GM12878 (cell line): Measurements from ENCODE around the gene NME7. TPM values are rescaled to one million over a fixed set of nuclear protein-coding genes. Genes with fewer than 3 reads are reported as not detected.

Experiments used
- ATAC-seq: fragments of 200-7000 bp; cut with Tn5 transposase; 3 replicates; pipeline ENCODE4 v1.9.1; 2020; ENCODE audit warnings: mild to moderate bottlenecking, moderate library complexity
- BruUV-seq: library from RNA; stranded (reverse); fragments of 400-500 nt; replicated peaks from 2 replicates; lab custom pipeline; 2021; lab: Mats Ljungman, UMichigan
- CTCF ChIA-PET: fragments of 300-600 bp; sonication (Branson Sonifier 250); formaldehyde crosslinking; extraction: SDS; loops from one replicate; lab custom pipeline; 2021; ENCODE audit warnings: inconsistent platforms; lab: Yijun Ruan, JAX
- POLR2A ChIA-PET: fragments of 350-600 bp; formaldehyde crosslinking; extraction: SDS; loops from one replicate; lab custom pipeline; 2021; ENCODE audit warnings: inconsistent platforms; lab: Charles Lee
- RAD21 ChIA-PET: fragments of 300-600 bp; sonication (Branson Sonifier 250); formaldehyde crosslinking; loops from one replicate; lab custom pipeline; 2023; ENCODE audit warnings: antibody characterized with exemption; ENCODE audit not compliant: unreplicated experiment; lab: Charles Lee
- SMC1A ChIA-PET: fragments of 300-600 bp; sonication (Branson Sonifier 250); formaldehyde crosslinking; loops from one replicate; lab custom pipeline; 2023; ENCODE audit not compliant: unreplicated experiment, uncharacterized antibody; lab: Charles Lee
- DNase-seq: peaks from one replicate; pipeline ENCODE4 v3.0.0-alpha.2; 2011; ENCODE audit warnings: low read depth, low spot score
- FAIRE-seq: peaks from 3 replicates; lab custom pipeline; 2011; peaks lifted over from hg19 to GRCh38; lab: Jason Lieb, UNC
- H2AFZ ChIP-seq: 2 replicates; pipeline ENCODE4 v1.6.0; 2011; ENCODE audit warnings: low read depth, low read length, control low read depth; ENCODE audit not compliant: control insufficient read depth
- H3K27ac ChIP-seq: 2 replicates; pipeline ENCODE4 v1.5.1; 2011; ENCODE audit warnings: control low read depth; ENCODE audit not compliant: control insufficient read depth, insufficient read depth
- H3K27me3 ChIP-seq, 2 experiments: replicated peaks in 1 of 2; 2 replicates each; pipeline versions ENCODE4 v1.6.0 to v1.6.1; 2011; ENCODE audit warnings: low read length in 1 of 2; ENCODE audit not compliant: control insufficient read depth in 2 of 2, insufficient read depth in 2 of 2
- H3K36me3 ChIP-seq, 2 experiments: 2 replicates each; pipeline ENCODE4 v1.5.1; 2011; ENCODE audit warnings: low read length in 1 of 2; ENCODE audit not compliant: control insufficient read depth in 2 of 2, insufficient read depth in 2 of 2
- H3K4me1 ChIP-seq: 2 replicates; pipeline ENCODE4 v1.6.1; 2011; ENCODE audit warnings: mild to moderate bottlenecking, low read length, moderate library complexity, mixed read lengths; ENCODE audit not compliant: control insufficient read depth, insufficient read depth
- H3K4me2 ChIP-seq: 2 replicates; pipeline ENCODE4 v1.6.0; 2011; ENCODE audit warnings: control low read depth; ENCODE audit not compliant: control insufficient read depth, insufficient read depth
- H3K4me3 ChIP-seq: fragments of 200-600 bp; sonication (generic); 2 replicates; pipeline ENCODE4 v1.5.1; 2016
- H3K79me2 ChIP-seq: 2 replicates; pipeline ENCODE4 v1.6.0; 2011; ENCODE audit warnings: low read length; ENCODE audit not compliant: control insufficient read depth, insufficient read depth
- H3K9ac ChIP-seq: 2 replicates; pipeline ENCODE4 v1.8.0; 2011; ENCODE audit warnings: low read length, control low read depth, mixed read lengths; ENCODE audit not compliant: control insufficient read depth, insufficient read depth
- H3K9me3 ChIP-seq: replicated peaks from 3 replicates; pipeline ENCODE4 v1.5.1; 2011; ENCODE audit warnings: mild to moderate bottlenecking, low read length; ENCODE audit not compliant: control insufficient read depth, insufficient read depth
- H4K20me1 ChIP-seq: 2 replicates; pipeline ENCODE4 v1.6.0; 2011; ENCODE audit not compliant: control insufficient read depth, insufficient read depth
- ATF3 ChIP-seq: IDR thresholded peaks from 2 replicates; pipeline ENCODE4 v1.6.1; 2011; ENCODE audit warnings: low read depth, mild to moderate bottlenecking, low read length, moderate library complexity, borderline replicate concordance; ENCODE audit errors: extremely low read depth
- CEBPB ChIP-seq, 2 experiments: fragments of 150-350 bp in 1 of 2; IDR thresholded peaks; 2 replicates each; pipeline ENCODE4 v1.6.1; 2012 to 2014; ENCODE audit warnings: low read depth in 2 of 2, low read length in 2 of 2, borderline replicate concordance in 1 of 2, inconsistent platforms in 1 of 2
- IRF3 ChIP-seq: fragments of 450-650 bp; IDR thresholded peaks from 2 replicates; pipeline ENCODE4 v1.6.1; 2014; ENCODE audit warnings: mild to moderate bottlenecking
- NFYB ChIP-seq: IDR thresholded peaks from 2 replicates; pipeline ENCODE4 v1.6.1; 2011; ENCODE audit warnings: low read depth, mild to moderate bottlenecking, low read length, improper control_type of control experiment, moderate library complexity; ENCODE audit not compliant: insufficient read depth
- TBL1XR1 ChIP-seq: IDR thresholded peaks from 2 replicates; pipeline ENCODE4 v1.6.1; 2012; ENCODE audit warnings: low read depth, low read length, improper control_type of control experiment
- WGBS: methylation state at CpG from one replicate; pipeline ENCODE4 v1.1.6; 2016; ENCODE audit warnings: low lambda C conversion rate; ENCODE audit not compliant: insufficient replicate concordance, insufficient coverage; ENCODE audit errors: missing lambda C conversion rate; 5-methylcytosine and 5-hydroxymethylcytosine counted together
- in situ Hi-C: fragments of 300-500 bp; cut with MboI; formaldehyde crosslinking; loops from 9 replicates; pipeline ENCODE4 v1.14.3; 2018; ENCODE audit warnings: mixed read lengths
- intact Hi-C: fragments of 100-400 bp; cut with micrococcal nuclease; formaldehyde crosslinking; loops from one replicate; pipeline ENCODE4 v1.14.2; 2022; ENCODE audit not compliant: unreplicated experiment
- polyA plus RNA-seq, 11 experiments: library from polyadenylated mRNA; depleted of rRNA in 4 of 11; unstranded in 6 of 11; stranded (reverse) in 5 of 11; fragments of >200 nt; fragmentation: Nextera tagmentation in 4 of 11; fragmentation: Illumina TruSeq in 1 of 11; extraction: Ambion mirVana in 4 of 11; extraction: Trizol in 1 of 11; gene quantifications; 1 replicate in 1 of 11; 2 replicates in 10 of 11; pipeline versions ENCODE4 v1.2.1 to v1.2.3, GENCODE V29; 2011 to 2016; ENCODE audit warnings: inconsistent platforms in 2 of 11, missing spikeins in 2 of 11, low read depth in 1 of 11
- total RNA-seq, 4 experiments: library from RNA; depleted of rRNA in 3 of 4; stranded (reverse); fragments of >200 nt in 3 of 4; fragmentation: Illumina TruSeq in 1 of 4; extraction: Trizol in 1 of 4; gene quantifications; 2 replicates each; pipeline versions ENCODE4 v1.2.1 to v1.2.3, GENCODE V29; 2013 to 2021

NME7 gene
- total and polyA plus RNA-seq, 10 of the 15 experiments (the other 5 are each of a cell fraction or from before 2014, with no cell fraction given) = 1.5 to 15.6 (median 7.2) TPM

- Histone ChIP-seq H3K79me2 (no peaks in the 10 kb centered on the region), H4K20me1 (no peaks in the 10 kb centered on the region), H3K36me3 (no peaks in the 10 kb centered on the region; a peak in 1 of 4 replicates), H3K4me3 (no peak overlapping the region), H3K4me2 (no peak overlapping the region), H3K9me3 (no peaks in the 10 kb centered on the region), H3K4me1 (no peaks in the 10 kb centered on the region), H3K27ac (no peak overlapping the region), H3K9ac (no peak overlapping the region)
- in situ Hi-C loops (no loop called here), intact Hi-C loops (no loop called here)
- CTCF ChIA-PET = interaction anchor here (3.5 kb wide), 1 partner anchor 40 kb away, joined by 14 read pairs; no protein-coding TSS in a partner anchor
- FAIRE-seq = no peak
- no peak for DNase-seq
- RAD21 ChIA-PET = no interaction called here
- no peak for ATAC-seq
- TF ChIP-seq IRF3 (no peak), NFYB (no peak), ATF3 (no peak), CEBPB (IDR thresholded peaks at IDR 0.05; ENCODE audit: borderline replicate concordance in 1 of 2, low read depth in 2 of 2, low read length in 2 of 2) (no peak), TBL1XR1 (no peak)
- TF ChIP-seq, all 136 proteins: peak for 0
- SMC1A ChIA-PET = interaction anchor here (1.5 kb wide), 1 partner anchor 147 kb away, joined by 3 read pairs; no protein-coding TSS in a partner anchor
- no TSS peak for BruUV-seq
- Histone ChIP-seq H2AFZ (no peak overlapping the region), H3K27me3 (no peaks in the 10 kb centered on the region)
- POLR2A ChIA-PET = no interaction called here
- 94% methylated on average over 2 of the region's 2 CpGs for WGBS
Measured at GRCh38 chr1:169308313-169309039, 59.1 kb downstream of the NME7 start.
